ENCODE measurements around the gene PAK6.

PAK6 gene

GRCh38 chr15:40198355-40199085 is 40.3 kb upstream of the PAK6 start:
- TF ChIP-seq, protein P1, sequence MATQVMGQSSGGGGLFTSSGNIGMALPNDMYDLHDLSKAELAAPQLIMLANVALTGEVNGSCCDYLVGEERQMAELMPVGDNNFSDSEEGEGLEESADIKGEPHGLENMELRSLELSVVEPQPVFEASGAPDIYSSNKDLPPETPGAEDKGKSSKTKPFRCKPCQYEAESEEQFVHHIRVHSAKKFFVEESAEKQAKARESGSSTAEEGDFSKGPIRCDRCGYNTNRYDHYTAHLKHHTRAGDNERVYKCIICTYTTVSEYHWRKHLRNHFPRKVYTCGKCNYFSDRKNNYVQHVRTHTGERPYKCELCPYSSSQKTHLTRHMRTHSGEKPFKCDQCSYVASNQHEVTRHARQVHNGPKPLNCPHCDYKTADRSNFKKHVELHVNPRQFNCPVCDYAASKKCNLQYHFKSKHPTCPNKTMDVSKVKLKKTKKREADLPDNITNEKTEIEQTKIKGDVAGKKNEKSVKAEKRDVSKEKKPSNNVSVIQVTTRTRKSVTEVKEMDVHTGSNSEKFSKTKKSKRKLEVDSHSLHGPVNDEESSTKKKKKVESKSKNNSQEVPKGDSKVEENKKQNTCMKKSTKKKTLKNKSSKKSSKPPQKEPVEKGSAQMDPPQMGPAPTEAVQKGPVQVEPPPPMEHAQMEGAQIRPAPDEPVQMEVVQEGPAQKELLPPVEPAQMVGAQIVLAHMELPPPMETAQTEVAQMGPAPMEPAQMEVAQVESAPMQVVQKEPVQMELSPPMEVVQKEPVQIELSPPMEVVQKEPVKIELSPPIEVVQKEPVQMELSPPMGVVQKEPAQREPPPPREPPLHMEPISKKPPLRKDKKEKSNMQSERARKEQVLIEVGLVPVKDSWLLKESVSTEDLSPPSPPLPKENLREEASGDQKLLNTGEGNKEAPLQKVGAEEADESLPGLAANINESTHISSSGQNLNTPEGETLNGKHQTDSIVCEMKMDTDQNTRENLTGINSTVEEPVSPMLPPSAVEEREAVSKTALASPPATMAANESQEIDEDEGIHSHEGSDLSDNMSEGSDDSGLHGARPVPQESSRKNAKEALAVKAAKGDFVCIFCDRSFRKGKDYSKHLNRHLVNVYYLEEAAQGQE (IDR thresholded peaks at IDR 0.05; ENCODE audit: insufficient read depth in 1 of 2, low read depth in 2 of 2, low read length in 2 of 2) = no peak
- TF ChIP-seq FOXP2 (optimal IDR thresholded peaks at IDR 0.05; ENCODE audit: borderline replicate concordance, extremely low read depth, extremely low read length, insufficient read depth) (no peak), TAF1 (IDR thresholded peaks at IDR 0.05; ENCODE audit: borderline replicate concordance, insufficient read depth, low read length) (no peak), SIN3A (IDR thresholded peaks at IDR 0.05; ENCODE audit: borderline replicate concordance, insufficient read depth, low read length) (no peak), POLR2AphosphoS5 (IDR thresholded peaks at IDR 0.05; ENCODE audit: low read depth, low read length) (no peak)

- TF ChIP-seq POLR2AphosphoS5 (IDR thresholded peaks at IDR 0.05; ENCODE audit: low read depth, low read length) (no peak), SIN3A (IDR thresholded peaks at IDR 0.05; ENCODE audit: borderline replicate concordance, insufficient read depth, low read length) (no peak), FOXP2 (optimal IDR thresholded peaks at IDR 0.05; ENCODE audit: borderline replicate concordance, extremely low read depth, extremely low read length, insufficient read depth) (no peak), TAF1 (IDR thresholded peaks at IDR 0.05; ENCODE audit: borderline replicate concordance, insufficient read depth, low read length) (no peak)
- TF ChIP-seq, protein P1 (IDR thresholded peaks at IDR 0.05; ENCODE audit: insufficient read depth in 1 of 2, low read depth in 2 of 2, low read length in 2 of 2) = no peak
These were observed 34.8 kb upstream of the PAK6 start for GRCh38 chr15:40204100-40204499.

DNA sequence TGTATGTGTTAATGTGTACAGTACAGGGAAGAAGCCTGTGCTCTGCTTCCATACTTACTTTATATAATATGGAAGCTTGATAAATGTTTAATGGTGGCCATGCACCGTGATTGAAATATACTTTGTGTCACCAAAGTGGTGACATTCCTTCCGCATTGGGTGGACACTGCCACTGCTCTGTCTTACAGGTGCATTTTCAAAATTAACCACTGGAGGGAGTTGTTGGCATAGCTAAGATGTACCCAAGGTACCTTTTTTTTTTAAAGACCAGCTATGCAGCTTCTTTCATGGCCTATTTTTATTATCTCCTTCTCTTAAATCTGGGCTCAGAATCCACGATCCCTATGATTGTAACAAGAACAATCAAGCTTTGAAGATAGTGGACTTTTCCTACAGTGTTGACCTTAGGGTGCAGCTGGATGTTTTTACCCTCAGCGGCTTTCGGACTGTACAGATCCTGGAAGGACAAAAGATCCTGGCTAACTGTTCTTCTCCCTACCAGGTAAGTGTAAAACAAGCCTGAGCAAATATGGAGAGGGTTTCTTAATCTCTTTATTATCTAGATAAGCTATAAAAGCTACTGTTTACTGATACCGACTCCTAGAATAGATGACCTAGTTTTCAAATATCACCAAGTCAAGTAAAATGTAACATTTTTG is 21.6 kb upstream of the PAK6 start:
- TF ChIP-seq SIN3A (IDR thresholded peaks at IDR 0.05; ENCODE audit: borderline replicate concordance, insufficient read depth, low read length) (no peak), FOXP2 (optimal IDR thresholded peaks at IDR 0.05; ENCODE audit: borderline replicate concordance, extremely low read depth, extremely low read length, insufficient read depth) (no peak), POLR2AphosphoS5 (IDR thresholded peaks at IDR 0.05; ENCODE audit: low read depth, low read length) (no peak), TAF1 (IDR thresholded peaks at IDR 0.05; ENCODE audit: borderline replicate concordance, insufficient read depth, low read length) (no peak)
- TF ChIP-seq, protein P1 (IDR thresholded peaks at IDR 0.05; ENCODE audit: insufficient read depth in 1 of 2, low read depth in 2 of 2, low read length in 2 of 2) = no peak

GRCh38 chr15:40219801-40220200 is 19.1 kb upstream of the PAK6 start:
- TF ChIP-seq TAF1 (IDR thresholded peaks at IDR 0.05; ENCODE audit: borderline replicate concordance, insufficient read depth, low read length) (no peak), POLR2AphosphoS5 (IDR thresholded peaks at IDR 0.05; ENCODE audit: low read depth, low read length) (no peak), FOXP2 (optimal IDR thresholded peaks at IDR 0.05; ENCODE audit: borderline replicate concordance, extremely low read depth, extremely low read length, insufficient read depth) (no peak), SIN3A (IDR thresholded peaks at IDR 0.05; ENCODE audit: borderline replicate concordance, insufficient read depth, low read length) (no peak)
- TF ChIP-seq, protein P1 (IDR thresholded peaks at IDR 0.05; ENCODE audit: insufficient read depth in 1 of 2, low read depth in 2 of 2, low read length in 2 of 2) = no peak

All from PFSK-1 (cell line).